Mucosa of descending colon (tissue), 3 donors: Measurements from ENCODE around the gene JADE2. TPM values are rescaled to one million over a fixed set of nuclear protein-coding genes. Genes with fewer than 3 reads are reported as not detected.

Experiments
- ATAC-seq: fragments of 200-7000 bp; cut with Tn5 transposase; one replicate; pipeline ENCODE4 v1.9.1; 2020; ENCODE audit warnings: mild to moderate bottlenecking, moderate library complexity
- DNase-seq, 3 donors: peaks; one replicate each; pipeline ENCODE4 v3.0.0-alpha.2; 2020
- H3K36me3 ChIP-seq: fragments of 200-600 bp; one replicate; pipeline ENCODE4 v1.8.0; 2021; ENCODE audit warnings: low read depth, mild to moderate bottlenecking
- H3K4me1 ChIP-seq: fragments of 200-600 bp; one replicate; pipeline ENCODE4 v1.8.0; 2021; ENCODE audit warnings: low read depth, mild to moderate bottlenecking
- H3K4me3 ChIP-seq: fragments of 200-600 bp; one replicate; pipeline ENCODE4 v1.8.0; 2021; ENCODE audit warnings: mild to moderate bottlenecking
- H3K9me3 ChIP-seq: fragments of 200-600 bp; one replicate; pipeline ENCODE4 v1.8.0; 2021; ENCODE audit warnings: mild to moderate bottlenecking
- intact Hi-C, 2 donors: fragments of 100-400 bp; cut with DNase I in 1 of 2; cut with micrococcal nuclease in 1 of 2; formaldehyde crosslinking; loops; one replicate each; pipeline versions ENCODE4 v1.11.0 to v1.11.1; 2022; cut with DNase I, micrococcal nuclease
- total RNA-seq, 3 donors: library from RNA; stranded (reverse); fragmentation: NEBNext Ultra II Directional in 2 of 3; extraction: Animal tissue kit (Norgen Biotek cat#: 25700) in 2 of 3; gene quantifications; one replicate each; pipeline versions ENCODE4 v1.2.1 to v1.2.4, GENCODE V29; 2021 to 2023
- TF ChIP-seq, protein P1 (sequence below): fragments of 200-600 bp; IDR thresholded peaks from one replicate; pipeline ENCODE4 v1.8.0; 2022; ENCODE audit warnings: antibody characterized with exemption, mild to moderate bottlenecking
- donor health status: DM: no; HTN: no; CAD: no; lungs with moderate emphysema.
- donor health status: DM: no; HTN: no; CAD: no.
- donor health status: DM: no; HTN: yes; CAD: no.

Gene JADE2
- total RNA-seq, 3 donors from 2014 or later, result 31.9 to 69.9 (median 36.2) TPM

- Histone ChIP-seq H3K9me3 (no peaks in the 10 kb centered on the region), H3K4me3 (peak overlapping the region; percentile 94), H3K4me1 (peaks cover 22% of the 10 kb centered on the region), H3K36me3 (no peaks in the 10 kb centered on the region)
- intact Hi-C loops, result loop anchor here in 1 of 2 donors (10.0 kb wide), 1 partner anchor 112 kb away; the partner anchor contains the start of gene CDKN2AIPNL
- ATAC-seq, result peak; percentile 64
- TF ChIP-seq, protein P1, sequence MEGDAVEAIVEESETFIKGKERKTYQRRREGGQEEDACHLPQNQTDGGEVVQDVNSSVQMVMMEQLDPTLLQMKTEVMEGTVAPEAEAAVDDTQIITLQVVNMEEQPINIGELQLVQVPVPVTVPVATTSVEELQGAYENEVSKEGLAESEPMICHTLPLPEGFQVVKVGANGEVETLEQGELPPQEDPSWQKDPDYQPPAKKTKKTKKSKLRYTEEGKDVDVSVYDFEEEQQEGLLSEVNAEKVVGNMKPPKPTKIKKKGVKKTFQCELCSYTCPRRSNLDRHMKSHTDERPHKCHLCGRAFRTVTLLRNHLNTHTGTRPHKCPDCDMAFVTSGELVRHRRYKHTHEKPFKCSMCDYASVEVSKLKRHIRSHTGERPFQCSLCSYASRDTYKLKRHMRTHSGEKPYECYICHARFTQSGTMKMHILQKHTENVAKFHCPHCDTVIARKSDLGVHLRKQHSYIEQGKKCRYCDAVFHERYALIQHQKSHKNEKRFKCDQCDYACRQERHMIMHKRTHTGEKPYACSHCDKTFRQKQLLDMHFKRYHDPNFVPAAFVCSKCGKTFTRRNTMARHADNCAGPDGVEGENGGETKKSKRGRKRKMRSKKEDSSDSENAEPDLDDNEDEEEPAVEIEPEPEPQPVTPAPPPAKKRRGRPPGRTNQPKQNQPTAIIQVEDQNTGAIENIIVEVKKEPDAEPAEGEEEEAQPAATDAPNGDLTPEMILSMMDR, result peak; percentile 35
- peak; percentile 87 to 90 (median 90) for DNase-seq
These were observed 1.1 kb downstream of the JADE2 start for GRCh38 chr5:134526483-134527155.

- no peaks in the 10 kb centered on the region for H3K9me3 ChIP-seq
- peak overlapping the region; percentile 94 for H3K4me3 ChIP-seq
- peak; percentile 74 to 90 (median 84) for DNase-seq
- ATAC-seq, result peak; percentile 65
- H3K36me3 ChIP-seq, result no peaks in the 10 kb centered on the region
- H3K4me1 ChIP-seq, result peaks cover 22% of the 10 kb centered on the region
- intact Hi-C loops, result loop anchor here in 1 of 2 donors (10.0 kb wide), 1 partner anchor 113 kb away; the partner anchor contains the start of gene CDKN2AIPNL
- TF ChIP-seq, protein P1, result peak; percentile 72
These were observed 1.9 kb downstream of the JADE2 start for GRCh38 chr5:134527156-134527960.

DNA sequence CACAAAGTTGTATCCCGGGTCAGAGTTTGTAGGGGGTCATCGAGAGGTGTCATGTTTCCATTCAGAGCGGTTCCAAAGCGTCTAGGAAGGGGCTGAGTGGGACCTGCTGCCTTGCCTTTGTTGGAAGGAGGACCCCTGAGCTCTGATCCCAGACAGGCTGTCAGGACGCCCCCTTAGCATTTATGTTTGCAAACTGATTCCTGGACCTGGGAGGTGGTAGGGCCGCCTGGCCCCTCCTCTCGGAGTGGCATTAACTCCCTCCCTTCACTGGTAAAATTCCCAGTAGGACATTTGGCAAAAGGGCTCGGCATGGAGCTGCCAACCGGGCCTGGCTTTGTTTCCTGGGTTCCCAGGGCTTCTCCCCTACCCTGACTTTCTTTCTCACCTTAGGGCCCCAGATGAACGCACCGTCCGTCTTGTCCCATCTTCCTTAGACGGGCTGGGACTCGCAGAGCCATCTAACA lies 2.5 kb downstream of the JADE2 start:
- ATAC-seq, result no peak

DNA sequence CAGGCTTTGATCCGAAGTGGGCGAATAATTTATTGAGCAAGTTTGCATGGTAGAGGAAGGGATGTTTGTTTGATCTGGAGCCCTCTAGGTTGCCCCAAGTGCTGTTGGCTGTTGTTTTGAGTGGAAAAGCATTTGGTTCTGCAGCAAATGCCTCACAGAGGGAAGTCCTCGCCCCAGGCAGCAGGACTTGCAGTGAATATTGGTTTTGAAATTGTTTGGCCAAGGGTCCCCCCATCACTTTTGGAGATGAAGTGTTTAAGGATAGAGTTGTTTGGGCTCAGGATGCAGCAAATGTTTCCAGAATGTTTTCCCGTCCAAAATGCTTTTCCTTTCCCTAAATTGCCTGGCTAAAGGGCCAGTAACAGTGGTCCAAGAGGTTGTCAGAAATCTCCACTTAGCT lies 3.1 kb downstream of the JADE2 start:
- ATAC-seq (no peak), DNase-seq (no peak)
- TF ChIP-seq, protein P1, result no peak
- Histone ChIP-seq H3K4me3 (no peak overlapping the region), H3K36me3 (no peaks in the 10 kb centered on the region), H3K4me1 (peaks cover 22% of the 10 kb centered on the region), H3K9me3 (no peaks in the 10 kb centered on the region)
- intact Hi-C loops, result loop anchor here in 1 of 2 donors (10.0 kb wide), 1 partner anchor 114 kb away; the partner anchor contains the start of gene CDKN2AIPNL

More for the DNA sequence above, 2.5 kb downstream of the JADE2 start:
- intact Hi-C loops, result loop anchor here in 1 of 2 donors (10.0 kb wide), 1 partner anchor 113 kb away; the partner anchor contains the start of gene CDKN2AIPNL
- Histone ChIP-seq H3K4me1 (peaks cover 22% of the 10 kb centered on the region), H3K9me3 (no peaks in the 10 kb centered on the region), H3K4me3 (no peak overlapping the region), H3K36me3 (no peaks in the 10 kb centered on the region)
- no peak for DNase-seq
- TF ChIP-seq, protein P1, result no peak

GRCh38 chr5:134529460-134529859 lies 4.0 kb downstream of the JADE2 start:
- H3K36me3 ChIP-seq, result no peaks in the 10 kb centered on the region
- ATAC-seq, result no peak
- H3K9me3 ChIP-seq, result no peaks in the 10 kb centered on the region
- peaks cover 27% of the 10 kb centered on the region for H3K4me1 ChIP-seq
- DNase-seq, result no peak
- intact Hi-C loops, result loop anchor here in 1 of 2 donors (10.0 kb wide), 1 partner anchor 115 kb away; the partner anchor contains the start of gene CDKN2AIPNL
- TF ChIP-seq, protein P1, result no peak
- no peak overlapping the region for H3K4me3 ChIP-seq
